Activated naive CD8-positive, alpha-beta T cell treated with anti-CD3 and anti-CD28 coated beads, Interleukin-2, amount 50 U/mL, for 24 hours (primary cell): ENCODE results near the gene ABCB7.
"Not testable (repeated sequence)": the region's sequence is repeated elsewhere in the genome, so short reads cannot be mapped to it uniquely, and the experiment has no call there.

Source experiments
- ATAC-seq: fragments of 150-1000 bp; cut with Tn5 transposase; one replicate; pipeline ENCODE4 v1.10.0; 2021
- DNase-seq: peaks from one replicate; pipeline ENCODE4 v3.0.0; 2021
- H3K27ac Mint-ChIP-seq: one replicate; pipeline ENCODE4 v1.8.0; 2021; ENCODE audit warnings: mild to moderate bottlenecking, mixed read lengths
- H3K27me3 Mint-ChIP-seq: one replicate; pipeline ENCODE4 v1.8.0; 2021; ENCODE audit warnings: mixed read lengths
- H3K36me3 Mint-ChIP-seq: one replicate; pipeline ENCODE4 v1.8.0; 2021; ENCODE audit warnings: low read depth, mixed read lengths
- H3K4me1 Mint-ChIP-seq: one replicate; pipeline ENCODE4 v1.8.0; 2021; ENCODE audit warnings: mixed read lengths
- H3K4me3 Mint-ChIP-seq: one replicate; pipeline ENCODE4 v1.8.0; 2021; ENCODE audit warnings: mild to moderate bottlenecking, moderate library complexity, mixed read lengths
- H3K9me3 Mint-ChIP-seq: one replicate; pipeline ENCODE4 v1.8.0; 2021; ENCODE audit warnings: mixed read lengths

ABCB7 gene

DNA sequence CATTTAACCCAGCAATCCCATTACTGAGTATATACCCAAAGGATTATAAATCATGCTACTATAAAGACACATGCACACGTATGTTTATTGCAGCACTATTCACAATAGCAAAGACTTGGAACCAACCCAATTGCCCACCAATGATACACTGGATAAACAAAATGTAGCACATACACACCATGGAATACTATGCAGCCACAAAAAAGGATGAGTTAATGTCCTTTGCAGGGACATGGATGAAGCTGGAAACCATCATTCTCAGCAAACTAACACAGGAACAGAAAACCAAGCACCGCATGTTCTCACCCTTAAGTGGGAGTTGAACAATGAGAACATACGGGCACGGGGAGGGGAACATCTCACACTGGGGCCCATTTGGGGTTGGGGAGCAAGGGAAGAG lies 27.0 kb downstream of the ABCB7 start:
- not testable (repeated sequence) for H3K9me3 Mint-ChIP-seq, H3K27ac Mint-ChIP-seq, H3K27me3 Mint-ChIP-seq, DNase-seq, H3K4me3 Mint-ChIP-seq, ATAC-seq
- Mint-ChIP-seq H3K4me1 (peaks cover 29% of the 10 kb centered on the region), H3K36me3 (peaks cover 10% of the 10 kb centered on the region)

DNA sequence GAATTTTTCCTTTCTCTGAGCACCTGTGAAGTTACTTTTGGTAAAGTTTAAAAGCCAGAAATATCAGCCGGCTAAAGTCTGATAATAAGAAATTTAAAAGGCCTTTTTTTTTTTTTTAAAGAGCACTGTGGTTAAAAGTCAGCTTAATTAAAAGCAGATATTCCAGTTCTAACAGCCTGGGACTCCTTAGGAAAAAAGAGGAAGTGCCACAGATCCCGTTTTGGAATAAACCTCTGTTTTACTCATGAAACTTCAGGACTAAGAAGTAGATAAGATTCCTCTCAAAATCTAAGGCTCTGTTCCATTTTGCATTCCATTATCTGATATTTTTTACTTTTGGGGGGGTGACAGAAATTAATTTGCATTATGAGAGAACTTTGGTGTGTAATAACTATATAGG lies 37.8 kb downstream of the ABCB7 start:
- peaks cover 4% of the 10 kb centered on the region for H3K4me1 Mint-ChIP-seq
- no peak for DNase-seq
- no peak overlapping the region for H3K27ac Mint-ChIP-seq
- peaks cover 6% of the 10 kb centered on the region for H3K9me3 Mint-ChIP-seq
- H3K4me3 Mint-ChIP-seq: no peak overlapping the region
- H3K36me3 Mint-ChIP-seq: peaks cover 3% of the 10 kb centered on the region
- ATAC-seq: no peak
- no peaks in the 10 kb centered on the region for H3K27me3 Mint-ChIP-seq

DNA sequence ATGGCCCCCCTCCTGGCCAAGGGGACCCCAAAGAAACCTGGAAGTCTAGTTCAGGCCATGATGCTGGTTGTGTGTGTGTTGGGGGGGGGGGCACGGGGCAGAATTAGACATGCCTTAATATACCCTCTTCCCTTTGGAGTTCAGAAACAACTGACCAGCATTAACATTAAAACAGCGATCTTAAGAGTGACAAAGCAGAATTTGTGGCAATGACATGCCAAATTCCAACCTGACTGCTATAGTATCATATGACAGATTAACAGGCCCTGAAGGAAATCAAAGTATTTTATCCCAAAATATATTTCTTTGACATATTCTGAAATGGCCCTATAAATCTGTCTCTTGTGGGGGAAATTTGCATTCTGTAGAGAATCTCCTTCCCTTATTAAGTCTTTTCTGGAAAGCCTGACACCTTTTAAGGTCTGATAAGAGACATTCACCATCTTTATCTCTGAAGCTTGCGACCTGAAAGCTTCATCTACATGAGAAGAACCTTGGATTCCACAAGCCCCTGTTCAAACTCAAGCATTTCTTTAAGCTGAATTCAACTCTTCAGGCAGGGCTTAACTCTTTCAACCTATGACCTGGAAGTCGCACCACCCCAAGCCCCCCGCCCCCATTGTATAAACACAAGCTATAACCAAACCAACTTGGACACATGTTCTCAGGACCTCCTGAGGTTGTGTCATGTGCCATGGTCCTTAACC lies 40.2 kb downstream of the ABCB7 start:
- DNase-seq (no peak), ATAC-seq (no peak)
- no peaks in the 10 kb centered on the region for H3K27me3 Mint-ChIP-seq
- peaks cover 4% of the 10 kb centered on the region for H3K4me1 Mint-ChIP-seq
- H3K4me3 Mint-ChIP-seq: no peak overlapping the region
- H3K36me3 Mint-ChIP-seq: peaks cover 3% of the 10 kb centered on the region
- H3K27ac Mint-ChIP-seq: no peak overlapping the region
- no peaks in the 10 kb centered on the region for H3K9me3 Mint-ChIP-seq

DNA sequence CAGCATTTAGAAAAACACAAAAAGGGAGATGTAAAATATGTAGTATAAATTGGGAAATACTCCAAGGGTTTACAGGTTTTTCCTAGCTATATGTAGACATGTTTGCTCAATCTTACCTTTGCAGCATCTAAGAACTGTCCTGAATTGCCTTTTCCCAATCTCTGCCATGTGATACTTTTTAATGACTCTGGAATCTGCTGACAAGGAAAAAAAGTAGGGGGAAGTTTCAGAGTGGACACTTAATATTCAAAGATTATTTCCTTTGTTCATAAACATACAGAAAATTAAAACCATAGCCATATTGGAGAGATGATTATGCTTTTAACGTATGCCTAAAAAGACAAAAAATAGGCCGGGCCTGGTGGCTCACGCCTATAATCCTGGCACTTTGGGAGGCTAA lies 41.4 kb downstream of the ABCB7 start:
- Mint-ChIP-seq H3K27me3 (no peaks in the 10 kb centered on the region), H3K27ac (no peak overlapping the region), H3K4me3 (no peak overlapping the region), H3K4me1 (peaks cover 4% of the 10 kb centered on the region), H3K9me3 (no peaks in the 10 kb centered on the region), H3K36me3 (peaks cover 7% of the 10 kb centered on the region)
- DNase-seq (no peak), ATAC-seq (no peak)

DNA sequence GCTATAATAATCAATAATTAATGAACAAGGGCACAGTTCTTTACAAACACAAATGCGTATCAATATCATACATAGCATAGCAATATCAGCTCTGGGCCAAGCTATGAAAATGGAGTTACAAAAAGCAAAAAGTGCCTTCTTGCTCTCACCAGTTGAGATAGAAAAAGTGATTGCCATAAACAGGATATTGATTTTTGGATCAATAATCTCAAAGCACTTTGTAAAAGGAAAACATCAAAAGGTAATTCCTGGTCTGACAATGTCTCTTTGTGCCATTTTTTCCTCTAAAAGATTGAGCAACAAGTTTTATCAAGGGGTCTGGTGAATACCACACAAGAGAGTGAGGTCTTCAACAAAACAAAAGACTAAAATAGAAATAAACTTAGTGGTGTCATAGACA lies 42.4 kb downstream of the ABCB7 start:
- Mint-ChIP-seq H3K9me3 (no peaks in the 10 kb centered on the region), H3K36me3 (peaks cover 7% of the 10 kb centered on the region), H3K4me3 (no peak overlapping the region), H3K27ac (no peak overlapping the region), H3K27me3 (no peaks in the 10 kb centered on the region), H3K4me1 (peaks cover 1% of the 10 kb centered on the region)
- DNase-seq (no peak), ATAC-seq (no peak)

DNA sequence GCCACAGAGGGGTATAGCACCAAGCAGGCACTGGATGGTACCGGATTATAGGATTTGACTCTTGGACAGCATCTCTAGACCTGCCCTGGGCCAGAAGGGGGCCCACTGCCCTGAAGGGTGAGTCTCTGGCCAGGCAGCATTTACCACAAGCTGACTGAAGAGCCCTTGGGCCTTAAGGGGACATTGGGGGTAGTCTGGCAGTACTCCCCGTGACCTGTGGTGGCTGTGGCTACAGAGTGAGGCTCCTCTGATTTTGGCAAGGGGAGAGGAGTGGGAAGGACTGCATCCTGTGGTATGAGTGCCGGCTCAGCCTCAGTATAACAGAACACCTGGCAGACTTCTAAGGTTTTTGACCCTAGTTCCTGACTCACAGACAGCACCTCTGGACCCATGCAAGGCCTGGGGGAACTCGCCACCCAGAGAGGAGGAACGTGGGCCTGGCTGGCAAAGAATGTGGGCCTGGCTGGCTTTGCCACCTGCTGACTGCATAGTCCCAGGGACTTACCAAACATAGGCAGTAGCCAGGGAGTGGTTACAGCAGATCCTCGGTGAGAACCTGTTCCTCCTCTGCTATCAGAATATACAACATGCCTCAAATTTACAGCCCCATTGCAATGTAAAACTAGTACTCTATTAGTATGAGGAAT lies 48.1 kb downstream of the ABCB7 start:
- H3K4me1 Mint-ChIP-seq: no peaks in the 10 kb centered on the region

DNA sequence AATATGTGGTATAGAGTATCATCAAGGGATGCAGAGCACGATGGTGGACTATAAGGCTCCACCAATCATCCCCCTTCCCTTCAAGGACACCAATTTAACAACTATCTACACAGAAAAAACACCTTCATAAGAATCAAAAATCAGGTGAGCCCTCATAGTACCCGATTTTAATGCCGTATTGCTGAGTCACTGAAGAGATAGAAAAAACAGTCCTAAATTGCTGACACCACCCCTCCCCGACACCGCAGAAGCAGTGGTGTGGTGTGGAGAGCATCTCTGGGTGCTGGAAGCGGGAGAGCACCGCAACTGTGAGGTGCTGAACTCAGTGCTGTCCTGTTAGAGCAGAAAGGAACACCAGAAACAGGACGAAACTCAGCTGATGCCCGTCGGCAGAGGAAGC lies 49.3 kb downstream of the ABCB7 start:
- Mint-ChIP-seq H3K4me3 (no peak overlapping the region), H3K9me3 (no peaks in the 10 kb centered on the region), H3K27ac (no peak overlapping the region), H3K27me3 (no peaks in the 10 kb centered on the region), H3K36me3 (peaks cover 32% of the 10 kb centered on the region), H3K4me1 (no peaks in the 10 kb centered on the region)
- no peak for DNase-seq
- ATAC-seq: no peak

More for the DNA sequence above, 48.1 kb downstream of the ABCB7 start:
- Mint-ChIP-seq H3K27me3 (no peaks in the 10 kb centered on the region), H3K9me3 (no peaks in the 10 kb centered on the region), H3K36me3 (peaks cover 28% of the 10 kb centered on the region), H3K27ac (no peak overlapping the region), H3K4me3 (no peak overlapping the region)
- no peak for DNase-seq
- ATAC-seq: no peak

DNA sequence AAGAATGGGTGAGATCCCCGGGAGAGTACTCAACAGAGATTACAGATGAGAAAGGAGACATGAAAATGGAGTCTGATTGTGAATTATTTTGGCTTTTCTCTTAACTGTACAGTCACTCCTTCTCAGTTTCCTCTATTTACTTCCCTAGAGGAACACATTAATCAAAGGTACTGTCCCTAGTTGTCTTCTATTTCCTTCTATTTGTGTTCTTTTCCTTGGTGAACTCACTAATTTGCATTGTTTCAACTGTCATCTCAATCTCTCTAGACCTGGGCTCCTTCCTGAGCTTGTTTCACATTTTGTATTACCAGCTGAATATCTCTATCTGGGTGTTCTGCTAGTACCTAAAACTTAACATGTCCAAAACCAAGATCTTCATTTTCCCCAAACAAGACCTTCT lies 59.8 kb downstream of the ABCB7 start:
- H3K36me3 Mint-ChIP-seq: peaks cover 33% of the 10 kb centered on the region
- H3K27me3 Mint-ChIP-seq: no peaks in the 10 kb centered on the region
- H3K4me3 Mint-ChIP-seq: no peak overlapping the region
- H3K4me1 Mint-ChIP-seq: peaks cover 26% of the 10 kb centered on the region
- H3K27ac Mint-ChIP-seq: peak overlapping the region; percentile 69
- DNase-seq: no peak
- no peaks in the 10 kb centered on the region for H3K9me3 Mint-ChIP-seq
- peak; percentile 86 for ATAC-seq

DNA sequence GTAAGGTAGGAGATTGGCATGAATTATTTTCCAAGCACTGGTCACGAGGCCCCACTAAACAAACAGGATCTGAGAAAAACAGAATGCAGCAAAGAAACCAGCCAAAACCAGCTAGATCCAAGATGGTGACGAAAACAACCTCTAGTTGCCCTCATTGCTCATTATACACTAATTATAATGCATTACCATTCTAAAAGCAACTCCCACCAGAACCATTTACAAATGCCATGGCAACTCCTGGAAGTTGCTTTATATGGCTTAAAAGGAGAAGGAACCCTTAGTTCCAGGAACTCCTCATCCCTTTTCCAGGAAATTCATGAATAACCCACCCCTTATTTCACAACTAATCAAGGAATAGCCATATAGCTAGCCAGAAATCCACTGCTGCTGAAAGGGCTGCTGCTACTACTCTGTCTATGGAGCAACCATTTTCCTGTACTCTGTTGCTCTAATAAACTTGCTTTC lies 69.3 kb downstream of the ABCB7 start:
- Mint-ChIP-seq H3K36me3 (peaks cover 12% of the 10 kb centered on the region), H3K4me3 (no peak overlapping the region), H3K9me3 (no peaks in the 10 kb centered on the region), H3K27me3 (no peaks in the 10 kb centered on the region), H3K27ac (no peak overlapping the region), H3K4me1 (peaks cover 18% of the 10 kb centered on the region)
- ATAC-seq (no peak), DNase-seq (no peak)

DNA sequence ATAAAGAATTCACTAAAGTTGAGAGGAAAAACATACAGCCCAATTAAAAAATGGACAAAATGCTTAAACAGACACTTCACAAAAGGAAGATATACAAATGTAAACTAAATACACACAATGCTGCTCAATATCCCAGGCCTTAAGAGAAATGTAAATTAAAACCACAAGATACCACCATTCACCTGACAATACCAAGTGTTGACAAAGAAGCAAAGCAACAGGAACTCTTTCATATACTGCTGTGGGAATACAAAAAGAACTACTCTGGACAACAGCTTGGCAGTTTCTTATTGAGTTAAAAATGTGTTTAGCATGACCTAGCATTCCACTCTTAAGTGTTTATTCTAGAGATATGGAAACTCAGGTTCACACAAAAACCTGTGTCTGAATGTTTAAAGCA lies 71.3 kb downstream of the ABCB7 start:
- Mint-ChIP-seq H3K27ac (no peak overlapping the region), H3K9me3 (no peaks in the 10 kb centered on the region)

DNA sequence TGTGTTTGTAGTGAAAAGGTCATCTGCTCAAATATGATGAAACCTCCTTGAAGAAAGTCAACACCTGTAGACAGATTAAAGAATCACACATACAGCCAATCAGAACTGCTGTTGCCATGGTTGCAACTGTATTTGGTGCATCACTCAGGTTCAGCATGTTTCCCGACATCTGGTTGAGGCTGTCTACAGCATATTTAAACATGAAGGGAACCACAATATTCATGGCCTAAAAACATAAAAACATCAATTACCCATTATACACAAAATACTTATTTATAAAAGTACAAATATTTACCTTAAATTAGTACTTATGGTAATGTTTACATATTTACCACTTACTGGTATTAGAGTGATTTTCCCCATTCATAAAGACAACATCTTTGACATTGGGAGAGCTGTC lies 79.7 kb downstream of the ABCB7 start:
- Mint-ChIP-seq H3K9me3 (no peaks in the 10 kb centered on the region), H3K4me1 (no peaks in the 10 kb centered on the region), H3K27me3 (no peaks in the 10 kb centered on the region), H3K4me3 (no peak overlapping the region), H3K27ac (no peak overlapping the region), H3K36me3 (peaks cover 22% of the 10 kb centered on the region)
- no peak for ATAC-seq
- no peak for DNase-seq

More for the DNA sequence above, 71.3 kb downstream of the ABCB7 start:
- peaks cover 15% of the 10 kb centered on the region for H3K4me1 Mint-ChIP-seq
- no peak for DNase-seq
- no peaks in the 10 kb centered on the region for H3K27me3 Mint-ChIP-seq
- peaks cover 12% of the 10 kb centered on the region for H3K36me3 Mint-ChIP-seq
- no peak overlapping the region for H3K4me3 Mint-ChIP-seq
- no peak for ATAC-seq

DNA sequence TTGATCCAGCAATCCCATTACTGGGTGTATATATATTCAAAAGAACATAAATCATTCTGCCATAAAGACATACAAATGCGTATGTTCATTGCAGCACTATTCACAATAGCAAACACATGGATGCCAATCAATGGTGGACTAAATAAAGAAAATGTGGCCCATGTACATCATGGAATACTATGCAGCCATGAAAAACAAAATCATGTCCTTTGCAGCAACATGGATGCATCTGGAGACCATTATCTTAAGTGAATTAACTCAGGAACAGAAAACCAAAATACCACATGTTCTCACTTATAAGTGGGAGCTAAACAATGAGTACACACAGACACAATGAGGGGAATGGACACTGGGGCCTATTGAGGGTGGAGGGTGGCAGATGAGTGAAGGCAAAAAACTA lies 81.6 kb downstream of the ABCB7 start:
- no peaks in the 10 kb centered on the region for H3K4me1 Mint-ChIP-seq
- no peaks in the 10 kb centered on the region for H3K27me3 Mint-ChIP-seq
- peaks cover 22% of the 10 kb centered on the region for H3K36me3 Mint-ChIP-seq
- H3K4me3 Mint-ChIP-seq: no peak overlapping the region
- no peaks in the 10 kb centered on the region for H3K9me3 Mint-ChIP-seq
- DNase-seq (no peak), ATAC-seq (no peak)
- H3K27ac Mint-ChIP-seq: no peak overlapping the region

DNA sequence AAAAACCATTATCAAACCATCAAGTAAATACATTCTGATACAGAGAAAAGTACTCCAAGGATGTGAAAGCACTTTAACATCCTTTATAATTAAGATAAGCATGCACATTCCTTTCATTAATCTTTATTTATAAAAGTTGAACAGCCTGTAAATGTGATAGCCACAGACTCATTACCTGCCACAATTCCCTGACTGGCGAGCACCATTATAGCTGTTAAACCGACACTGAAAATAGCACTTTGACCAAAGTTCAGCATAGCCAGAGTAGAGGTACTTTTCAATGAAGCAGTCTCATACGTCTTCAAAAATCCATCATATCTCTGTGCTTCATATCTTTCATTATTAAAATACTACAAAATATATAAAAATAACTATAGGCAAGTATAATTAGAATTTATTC lies 84.7 kb downstream of the ABCB7 start:
- Mint-ChIP-seq H3K27ac (no peak overlapping the region), H3K36me3 (peaks cover 22% of the 10 kb centered on the region), H3K9me3 (no peaks in the 10 kb centered on the region), H3K4me1 (peaks cover 5% of the 10 kb centered on the region), H3K4me3 (no peak overlapping the region), H3K27me3 (no peaks in the 10 kb centered on the region)
- ATAC-seq (no peak), DNase-seq (no peak)

DNA sequence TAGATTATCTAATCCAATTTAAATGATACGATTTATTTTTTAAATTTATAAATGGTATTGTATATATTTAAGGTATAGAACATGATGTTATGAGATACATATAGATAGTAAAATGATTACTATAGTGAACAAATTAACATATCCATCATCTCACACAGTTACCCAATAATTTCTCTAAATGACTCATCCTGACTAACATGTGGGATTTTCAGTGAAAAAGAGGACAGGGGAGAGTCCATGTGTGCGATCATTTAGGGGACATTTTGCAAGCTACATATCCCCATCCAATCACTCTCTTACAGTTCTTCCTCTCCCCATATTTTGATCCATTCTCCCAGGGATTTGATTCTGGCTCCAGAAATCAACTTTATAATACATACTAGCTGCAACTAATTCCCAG lies 88.2 kb downstream of the ABCB7 start:
- no peak for ATAC-seq
- H3K9me3 Mint-ChIP-seq: no peaks in the 10 kb centered on the region
- no peaks in the 10 kb centered on the region for H3K27me3 Mint-ChIP-seq

DNA sequence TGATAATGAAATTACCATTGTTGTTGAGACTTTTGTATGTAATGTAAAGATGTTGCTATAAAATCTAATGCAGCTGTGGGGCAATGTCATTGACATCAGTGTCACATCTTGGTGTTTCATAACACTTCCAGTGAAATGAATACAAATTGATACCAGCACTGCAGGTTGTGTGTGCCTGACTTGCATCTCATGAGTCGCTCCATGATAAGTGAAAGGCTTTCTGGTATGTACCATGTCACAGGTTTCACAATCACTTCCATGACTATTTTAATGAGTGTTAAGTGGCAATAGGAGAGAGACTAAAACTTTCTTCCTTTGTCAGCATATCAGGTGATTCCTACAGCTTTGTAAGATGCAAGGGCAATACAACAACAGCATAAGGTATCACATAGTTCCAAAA lies 94.4 kb downstream of the ABCB7 start:
- Mint-ChIP-seq H3K27me3 (no peaks in the 10 kb centered on the region), H3K4me3 (no peak overlapping the region), H3K4me1 (peaks cover 3% of the 10 kb centered on the region), H3K27ac (no peak overlapping the region), H3K9me3 (no peaks in the 10 kb centered on the region), H3K36me3 (peaks cover 12% of the 10 kb centered on the region)
- peak; percentile 36 for ATAC-seq
- DNase-seq: no peak

More for the DNA sequence above, 88.2 kb downstream of the ABCB7 start:
- Mint-ChIP-seq H3K27ac (no peak overlapping the region), H3K4me3 (no peak overlapping the region), H3K36me3 (peaks cover 10% of the 10 kb centered on the region), H3K4me1 (peaks cover 5% of the 10 kb centered on the region)
- no peak for DNase-seq
